ENCODE results near the gene KLHL22. TPM values are rescaled to one million over a fixed set of nuclear protein-coding genes. Genes with fewer than 3 reads are reported as not detected.
"Not testable (repeated sequence)": the region's sequence is repeated elsewhere in the genome, so short reads cannot be mapped to it uniquely, and the experiment has no call there.

The KLHL22 gene
- total RNA-seq, 1 experiment from 2014 or later: 26.5 TPM

GRCh38 chr22:20455709-20456063 is 39.9 kb downstream of the KLHL22 start:
- DNase-seq: no peak
- intact Hi-C loops (cut with micrococcal nuclease; ENCODE audit: unreplicated experiment): no loop called here
- Mint-ChIP-seq H3K9me3 (ENCODE audit: low read depth, unreplicated experiment) (no peaks in the 10 kb centered on the region), H3K27me3 (ENCODE audit: unreplicated experiment) (no peaks in the 10 kb centered on the region), H3K27ac (ENCODE audit: unreplicated experiment) (no peak overlapping the region), H3K4me3 (ENCODE audit: low read depth, unreplicated experiment) (no peak overlapping the region), H3K4me1 (ENCODE audit: low read depth, unreplicated experiment) (no peaks in the 10 kb centered on the region), H3K36me3 (ENCODE audit: insufficient read depth, unreplicated experiment) (peaks cover 9% of the 10 kb centered on the region)
- TF ChIP-seq CTCF (IDR thresholded peaks at IDR 0.05; ENCODE audit: unreplicated experiment): no peak
- CTCF ChIA-PET: interaction anchor here (0.6 to 1.7 kb wide), 2 partner anchors 38 to 112 kb away, joined by 6 to 48 read pairs; no protein-coding TSS in a partner anchor
- BruUV-seq (replicated peaks): no TSS peak

GRCh38 chr22:20453222-20453621 is 42.4 kb downstream of the KLHL22 start:
- DNase-seq: no peak
- no TSS peak for BruUV-seq (replicated peaks)
- CTCF ChIA-PET: interaction anchor here (0.9 to 2.5 kb wide), 3 partner anchors 17 to 78 kb away, joined by 4 to 14 read pairs (median 7); no protein-coding TSS in a partner anchor
- H3K27me3 Mint-ChIP-seq (ENCODE audit: unreplicated experiment): no peaks in the 10 kb centered on the region
- H3K4me1 Mint-ChIP-seq (ENCODE audit: low read depth, unreplicated experiment): no peaks in the 10 kb centered on the region
- intact Hi-C loops (cut with micrococcal nuclease; ENCODE audit: unreplicated experiment): no loop called here
- H3K27ac Mint-ChIP-seq (ENCODE audit: unreplicated experiment): no peak overlapping the region
- H3K9me3 Mint-ChIP-seq (ENCODE audit: low read depth, unreplicated experiment): no peaks in the 10 kb centered on the region
- peaks cover 9% of the 10 kb centered on the region for H3K36me3 Mint-ChIP-seq (ENCODE audit: insufficient read depth, unreplicated experiment)
- no peak for TF ChIP-seq CTCF (IDR thresholded peaks at IDR 0.05; ENCODE audit: unreplicated experiment)
- no peak overlapping the region for H3K4me3 Mint-ChIP-seq (ENCODE audit: low read depth, unreplicated experiment)

GRCh38 chr22:20451920-20452319 is 43.7 kb downstream of the KLHL22 start:
- Mint-ChIP-seq H3K9me3 (ENCODE audit: low read depth, unreplicated experiment) (no peaks in the 10 kb centered on the region), H3K4me3 (ENCODE audit: low read depth, unreplicated experiment) (no peak overlapping the region), H3K27me3 (ENCODE audit: unreplicated experiment) (no peaks in the 10 kb centered on the region), H3K4me1 (ENCODE audit: low read depth, unreplicated experiment) (no peaks in the 10 kb centered on the region), H3K36me3 (ENCODE audit: insufficient read depth, unreplicated experiment) (peaks cover 9% of the 10 kb centered on the region), H3K27ac (ENCODE audit: unreplicated experiment) (no peak overlapping the region)
- intact Hi-C loops (cut with micrococcal nuclease; ENCODE audit: unreplicated experiment): no loop called here
- DNase-seq: no peak
- CTCF ChIA-PET: no interaction called here
- no peak for TF ChIP-seq CTCF (IDR thresholded peaks at IDR 0.05; ENCODE audit: unreplicated experiment)
- no TSS peak for BruUV-seq (replicated peaks)

GRCh38 chr22:20451129-20451778 is 44.3 kb downstream of the KLHL22 start:
- H3K27ac Mint-ChIP-seq (ENCODE audit: unreplicated experiment); H3K36me3 Mint-ChIP-seq (ENCODE audit: insufficient read depth, unreplicated experiment); H3K4me1 Mint-ChIP-seq (ENCODE audit: low read depth, unreplicated experiment); BruUV-seq (replicated peaks); CTCF ChIA-PET; H3K27me3 Mint-ChIP-seq (ENCODE audit: unreplicated experiment); H3K4me3 Mint-ChIP-seq (ENCODE audit: low read depth, unreplicated experiment); H3K9me3 Mint-ChIP-seq (ENCODE audit: low read depth, unreplicated experiment); intact Hi-C loops (cut with micrococcal nuclease; ENCODE audit: unreplicated experiment); DNase-seq: not testable (repeated sequence)

GRCh38 chr22:20450551-20450906 is 45.1 kb downstream of the KLHL22 start:
- Mint-ChIP-seq H3K27me3 (ENCODE audit: unreplicated experiment) (no peaks in the 10 kb centered on the region), H3K4me1 (ENCODE audit: low read depth, unreplicated experiment) (no peaks in the 10 kb centered on the region), H3K4me3 (ENCODE audit: low read depth, unreplicated experiment) (no peak overlapping the region), H3K27ac (ENCODE audit: unreplicated experiment) (no peak overlapping the region), H3K9me3 (ENCODE audit: low read depth, unreplicated experiment) (no peaks in the 10 kb centered on the region), H3K36me3 (ENCODE audit: insufficient read depth, unreplicated experiment) (no peaks in the 10 kb centered on the region)
- TF ChIP-seq CTCF (IDR thresholded peaks at IDR 0.05; ENCODE audit: unreplicated experiment): no peak
- no TSS peak for BruUV-seq (replicated peaks)
- intact Hi-C loops (cut with micrococcal nuclease; ENCODE audit: unreplicated experiment): no loop called here
- CTCF ChIA-PET: no interaction called here
- no peak for DNase-seq
